CD4-positive, alpha-beta T cell treated with Interleukin-10 for 1 hour (primary cell): Measurements from ENCODE around the gene ENTHD1.

Source experiments
- DNase-seq: peaks from one replicate; pipeline ENCODE4 v3.0.0-alpha.2; 2020

ENTHD1 gene

DNA sequence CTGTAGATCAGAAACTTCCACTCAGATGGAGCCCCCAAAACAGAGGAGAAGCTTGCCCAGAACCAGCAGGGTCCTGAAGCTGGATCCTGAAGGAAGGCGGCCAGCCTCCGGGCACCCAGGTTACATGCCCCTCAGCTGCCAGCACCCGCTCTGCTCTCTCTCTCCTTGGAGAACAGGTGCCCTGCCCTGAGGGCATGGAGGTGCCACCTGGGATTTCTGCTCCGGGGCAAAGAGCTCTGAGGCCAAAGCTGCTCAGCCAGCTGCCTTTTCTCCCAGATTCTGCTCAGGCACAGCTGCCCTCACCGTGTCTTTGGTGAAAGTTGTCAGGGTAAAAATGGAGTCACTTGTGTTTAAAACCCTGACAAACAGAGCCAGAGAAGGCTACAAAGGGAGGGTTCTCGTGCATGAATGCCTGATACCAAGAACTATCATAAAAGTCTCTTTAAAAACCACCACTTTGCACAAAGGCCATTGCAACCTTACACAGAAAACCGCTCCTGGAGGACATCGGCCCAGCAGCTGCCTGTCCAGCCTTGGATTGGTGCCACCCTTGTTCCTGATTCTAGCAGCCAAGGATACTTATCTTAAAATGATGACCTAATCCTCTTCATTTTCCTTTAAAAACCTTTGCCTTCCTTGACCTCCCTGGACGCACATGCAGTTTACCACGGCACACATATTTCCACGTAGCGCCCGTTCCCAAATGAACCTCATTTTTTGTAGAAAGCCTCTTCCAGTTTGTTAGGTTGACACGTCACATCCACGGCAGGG lies 183.0 kb downstream of the ENTHD1 start:
- DNase-seq, result no peak

- DNase-seq, result no peak
Observed at GRCh38 chr22:39707816-39708215, 185.7 kb downstream of the ENTHD1 start.

DNA sequence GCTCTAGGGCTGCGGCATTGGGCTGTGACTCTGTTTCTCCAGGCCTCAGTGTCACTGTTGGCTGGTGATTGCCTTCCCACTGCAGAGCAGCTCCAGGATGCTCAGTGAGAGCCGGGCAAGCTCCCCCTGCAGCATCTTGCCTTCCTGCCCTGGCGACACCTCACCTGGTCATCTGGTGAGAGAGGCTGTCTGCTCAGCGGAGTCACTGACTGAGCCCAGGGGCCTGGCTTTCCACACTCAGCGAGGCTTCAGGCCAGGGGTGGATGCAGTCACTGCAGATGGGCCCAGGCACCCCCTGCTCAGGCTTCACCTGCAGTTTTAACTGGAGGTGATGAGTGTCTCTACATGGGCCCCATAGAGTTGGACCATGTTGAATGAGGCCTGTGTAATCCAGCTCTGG lies 186.2 kb downstream of the ENTHD1 start:
- no peak for DNase-seq

- no peak for DNase-seq
Observed at GRCh38 chr22:39706376-39707140, 187.0 kb downstream of the ENTHD1 start.

GRCh38 chr22:39705386-39705785 lies 188.2 kb downstream of the ENTHD1 start:
- DNase-seq, result no peak

GRCh38 chr22:39703928-39704639 lies 189.5 kb downstream of the ENTHD1 start:
- no peak for DNase-seq

DNA sequence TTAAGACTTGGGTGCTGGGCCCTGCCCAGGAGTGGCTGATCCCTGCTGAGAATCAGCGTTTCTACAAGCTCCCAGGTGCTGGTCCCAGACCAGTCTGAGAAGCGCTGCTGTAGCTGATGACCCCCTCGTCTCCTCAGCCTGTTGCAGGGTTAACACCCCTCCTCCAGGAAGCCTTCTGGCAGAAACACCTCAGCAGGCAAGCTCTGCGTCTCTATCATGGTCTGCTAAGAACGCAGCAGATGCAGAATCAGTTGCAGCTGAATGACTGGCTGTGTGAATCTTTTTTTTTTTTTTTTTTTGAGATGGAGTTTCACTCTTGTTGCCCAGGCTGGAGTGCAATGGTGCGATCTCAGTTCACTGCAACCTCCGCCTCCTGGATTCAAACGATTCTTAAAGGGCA lies 190.5 kb downstream of the ENTHD1 start:
- no peak for DNase-seq

DNA sequence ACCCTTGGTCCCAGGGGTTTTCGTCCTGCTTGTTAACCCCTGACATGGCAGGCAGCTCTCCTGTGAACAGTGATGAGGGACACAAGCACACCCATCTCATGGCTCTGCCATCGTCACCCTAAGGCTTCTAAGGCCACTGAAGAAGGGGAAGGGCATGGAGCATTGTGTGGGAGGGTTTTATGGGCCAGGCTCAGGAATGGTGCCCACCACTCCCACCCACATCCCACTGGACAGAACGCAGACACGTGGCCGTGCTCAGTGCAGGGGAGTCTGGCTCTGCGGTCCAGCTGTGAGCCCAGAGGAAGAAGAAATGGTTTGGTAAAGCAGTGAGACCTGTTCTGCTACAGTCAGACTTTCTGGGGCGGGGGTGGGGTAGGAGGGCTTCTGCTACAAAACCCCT lies 193.0 kb downstream of the ENTHD1 start:
- no peak for DNase-seq

GRCh38 chr22:39699631-39700360 lies 193.8 kb downstream of the ENTHD1 start:
- DNase-seq, result no peak

DNA sequence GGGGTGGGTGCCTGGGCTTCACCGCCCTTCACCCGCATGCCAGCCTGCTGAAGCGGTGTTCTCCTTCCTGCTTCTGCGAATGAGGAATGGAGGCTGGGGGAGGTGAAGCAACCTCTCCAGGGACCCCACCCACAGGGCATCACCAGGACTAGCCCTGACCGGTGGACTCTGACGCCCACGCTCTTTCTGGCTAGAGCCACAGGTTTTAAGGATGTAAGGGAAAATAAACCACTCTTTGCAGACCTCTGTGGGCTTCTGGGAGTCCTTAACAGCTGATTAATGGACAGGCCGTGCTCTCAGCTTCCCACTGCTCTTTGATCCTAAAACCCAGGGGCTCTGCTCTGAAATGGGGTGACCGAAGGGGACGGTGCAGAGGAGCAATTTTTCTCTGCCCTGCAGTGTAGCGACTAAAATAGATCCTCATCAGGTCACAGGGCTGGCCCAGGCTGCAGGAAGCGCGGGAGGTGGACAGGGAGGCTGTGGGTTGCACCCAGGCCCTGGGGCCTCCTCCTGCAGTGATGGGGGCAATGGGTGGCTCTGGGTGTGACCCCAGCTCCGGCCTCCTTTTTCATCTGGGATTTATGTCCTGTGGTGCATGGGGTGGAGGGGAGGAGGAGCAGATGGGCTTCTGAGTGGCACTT lies 195.7 kb downstream of the ENTHD1 start:
- DNase-seq, result no peak

GRCh38 chr22:39693943-39694500 lies 199.5 kb downstream of the ENTHD1 start:
- DNase-seq, result no peak
